Central memory CD4-positive, alpha-beta T cell (primary cell): ENCODE measurements around the gene TPD52L2.
"Not testable (repeated sequence)": the region's sequence is repeated elsewhere in the genome, so short reads cannot be mapped to it uniquely, and the experiment has no call there.

ENCODE experiments used
- DNase-seq: peaks from one replicate; pipeline ENCODE4 v3.0.0; 2022

Gene TPD52L2

GRCh38 chr20:63835021-63835858, 29.8 kb upstream of the TPD52L2 start:
- DNase-seq = no peak

GRCh38 chr20:63836458-63837344, 28.4 kb upstream of the TPD52L2 start:
- no peak for DNase-seq

DNA sequence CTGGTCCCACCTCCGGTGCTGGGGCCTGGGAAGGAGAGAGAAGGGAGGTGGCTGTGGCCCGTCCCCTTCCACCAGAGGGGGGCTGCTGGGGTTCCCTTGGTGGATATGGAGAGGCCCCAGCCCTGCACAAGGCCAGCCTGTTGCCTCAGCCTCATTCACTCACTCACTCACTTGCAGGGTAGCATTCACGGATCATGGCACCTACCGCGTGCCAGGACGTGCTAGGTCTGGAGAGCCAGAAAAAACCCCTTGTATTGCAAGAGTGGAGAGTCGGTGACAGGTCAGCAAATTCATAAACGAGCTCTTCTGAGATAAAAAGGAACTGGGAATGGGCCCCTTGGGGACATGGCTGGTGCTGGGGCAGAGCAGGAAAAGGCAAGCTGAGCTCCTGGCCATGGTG, 27.6 kb upstream of the TPD52L2 start:
- DNase-seq = no peak

DNA sequence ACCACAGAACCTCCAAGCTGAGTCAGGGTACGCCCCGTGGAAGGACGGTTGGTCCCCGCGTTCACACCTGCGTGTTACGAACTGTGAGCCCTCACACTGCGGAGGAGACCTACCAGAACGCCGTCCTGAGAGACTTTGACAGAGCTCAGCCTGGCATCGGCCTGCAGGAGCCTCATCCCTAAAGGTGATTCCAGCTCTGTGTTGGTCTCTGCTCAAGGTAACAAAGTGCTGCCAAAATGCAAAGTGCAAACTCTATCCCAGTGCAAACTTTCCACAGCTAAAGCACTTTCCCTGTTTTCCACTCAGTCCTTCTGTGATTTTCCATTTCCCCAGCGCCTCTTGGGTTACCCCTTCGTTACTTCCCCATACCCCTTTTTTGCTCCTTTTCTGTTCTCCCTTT, 25.4 kb upstream of the TPD52L2 start:
- DNase-seq = no peak

- DNase-seq = no peak
These were observed 24.7 kb upstream of the TPD52L2 start for GRCh38 chr20:63840405-63840828.

DNA sequence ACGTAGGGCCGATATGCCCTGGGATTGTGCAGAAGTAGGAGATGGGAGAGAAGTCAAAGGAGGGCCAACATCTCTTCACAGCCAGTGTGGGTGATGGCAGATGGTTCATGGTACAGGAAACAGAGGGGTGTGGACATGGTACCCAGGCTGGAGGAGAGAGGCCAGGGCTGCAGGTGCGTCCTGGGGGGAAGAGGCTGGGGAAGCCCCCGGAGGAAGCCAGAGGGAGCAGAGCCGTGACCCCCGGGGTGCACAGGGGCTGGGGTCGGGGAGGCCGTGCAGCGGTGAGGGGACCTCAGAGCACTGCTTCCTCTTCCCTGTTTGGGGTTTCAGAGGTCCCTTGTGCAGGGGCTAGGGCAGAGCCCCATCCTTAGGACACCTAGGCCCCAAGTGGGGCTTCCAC, 22.8 kb upstream of the TPD52L2 start:
- DNase-seq = no peak

- no peak for DNase-seq
These were observed 21.8 kb upstream of the TPD52L2 start for GRCh38 chr20:63843222-63843621.

DNA sequence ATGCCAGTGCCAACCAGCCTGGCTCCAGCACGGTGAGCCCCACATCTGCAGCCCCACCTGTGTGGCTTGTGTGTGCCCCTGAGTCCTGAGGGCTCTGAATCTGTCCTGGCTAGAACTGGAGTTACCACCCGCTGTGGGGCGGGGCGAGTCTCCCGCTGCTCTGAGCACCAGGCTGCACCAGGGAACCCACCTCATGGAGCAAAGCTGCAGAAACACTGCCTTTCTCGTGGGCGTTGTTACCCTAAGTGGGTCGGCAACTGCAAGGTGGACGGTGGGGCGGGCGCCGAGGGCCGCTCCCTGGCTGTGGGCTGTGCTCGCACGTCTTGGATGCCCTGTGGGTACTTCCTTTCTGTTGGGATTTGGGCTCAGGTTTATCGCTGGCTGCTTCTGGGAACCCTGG, 21.3 kb upstream of the TPD52L2 start:
- DNase-seq = no peak

- no peak for DNase-seq
These were observed 20.5 kb upstream of the TPD52L2 start for GRCh38 chr20:63844511-63844991.

- DNase-seq = no peak
These were observed 18.8 kb upstream of the TPD52L2 start for GRCh38 chr20:63846128-63846771.

DNA sequence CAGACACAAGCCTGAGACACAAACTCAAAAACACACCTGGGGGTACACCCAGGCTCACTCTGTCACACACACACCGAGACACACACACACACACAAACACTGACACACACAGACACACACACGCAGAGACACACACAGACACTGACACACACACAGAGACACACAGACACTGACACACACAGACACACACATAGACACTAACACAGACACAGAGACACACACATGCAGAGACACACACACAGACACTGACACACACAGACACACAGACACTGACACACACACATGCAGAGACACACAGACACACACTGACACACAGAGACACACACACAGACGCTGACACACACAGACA, 18.2 kb upstream of the TPD52L2 start:
- no peak for DNase-seq

DNA sequence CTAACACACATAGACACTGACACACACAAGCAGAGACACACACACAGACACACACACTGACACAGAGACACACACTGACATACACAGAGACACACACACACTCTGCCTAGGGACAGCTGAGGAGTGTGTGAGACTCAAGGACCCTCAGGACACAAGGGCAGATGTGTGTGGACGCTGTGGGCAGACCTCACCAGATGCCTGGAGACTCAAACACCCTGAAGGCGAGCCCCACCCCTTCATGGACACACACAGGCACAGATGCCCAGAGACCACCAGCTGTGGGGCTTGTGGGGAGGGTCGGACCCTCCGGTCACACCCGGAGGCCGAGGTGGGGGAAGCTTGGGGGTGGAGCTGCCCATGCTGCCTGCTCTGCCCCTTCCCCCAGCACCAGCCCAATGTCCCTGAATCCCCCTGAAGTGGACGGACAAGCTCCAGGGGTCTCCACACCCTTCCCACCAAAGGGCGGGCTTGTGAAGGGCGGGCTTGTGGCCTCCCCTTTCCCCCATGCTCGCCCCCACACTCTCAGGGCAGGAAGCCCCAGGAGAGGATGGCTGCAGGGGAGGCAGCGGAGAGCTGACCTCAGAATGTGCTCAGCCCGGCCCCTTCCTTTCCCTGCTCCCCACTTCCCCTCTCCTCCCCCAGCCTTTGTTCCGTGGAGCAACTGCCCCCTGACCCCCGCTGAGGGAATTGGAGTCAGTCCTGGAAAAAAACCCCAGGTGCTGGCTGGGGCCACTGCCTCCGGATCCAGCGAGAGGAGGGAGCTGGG, 17.6 kb upstream of the TPD52L2 start:
- DNase-seq = no peak

DNA sequence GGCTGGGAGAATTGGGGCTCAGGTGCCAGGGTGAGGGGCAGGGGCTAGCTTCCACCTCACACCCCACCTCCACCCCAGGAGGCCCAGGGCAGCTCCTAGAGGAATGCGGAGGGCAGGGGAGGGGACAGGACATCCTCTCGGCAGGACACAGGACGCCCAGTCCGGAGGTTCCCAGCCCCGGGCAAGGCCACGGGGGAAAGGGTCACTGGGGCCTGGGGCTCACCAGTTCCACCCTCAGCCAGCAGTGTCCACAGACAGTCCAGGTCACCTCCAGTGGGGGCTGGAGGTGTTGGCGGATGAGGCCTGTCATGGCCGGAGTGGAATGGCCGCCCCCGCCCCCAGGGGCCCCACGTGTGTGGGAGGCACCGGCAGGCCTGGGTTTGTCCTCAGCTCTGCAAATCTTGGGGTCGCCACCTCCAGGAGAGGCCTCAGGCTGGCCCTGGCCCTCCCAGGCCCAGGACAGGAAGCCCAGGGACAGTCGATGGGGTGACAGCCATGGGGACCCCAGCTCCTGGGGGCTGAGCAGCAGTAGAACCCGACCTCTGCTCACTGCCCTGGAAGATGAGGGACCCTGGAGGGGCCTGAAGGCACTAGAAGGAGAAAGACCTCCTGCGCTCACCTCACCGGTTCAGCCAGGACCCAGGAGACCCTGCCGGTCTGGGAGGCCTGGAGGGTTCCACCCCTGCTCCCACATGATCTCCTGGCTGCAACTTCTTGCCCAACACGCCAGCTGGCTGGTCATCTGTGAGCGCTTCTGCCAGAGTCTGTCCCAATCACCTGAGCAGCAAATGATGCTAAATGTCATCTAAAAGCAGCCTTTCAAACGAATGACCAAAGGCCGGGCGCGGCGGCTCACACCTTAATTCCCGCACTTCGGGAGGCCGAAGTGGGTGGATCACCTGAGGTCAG, 16.8 kb upstream of the TPD52L2 start:
- DNase-seq = no peak

- no peak for DNase-seq
These were observed 14.2 kb upstream of the TPD52L2 start for GRCh38 chr20:63850689-63851547.

DNA sequence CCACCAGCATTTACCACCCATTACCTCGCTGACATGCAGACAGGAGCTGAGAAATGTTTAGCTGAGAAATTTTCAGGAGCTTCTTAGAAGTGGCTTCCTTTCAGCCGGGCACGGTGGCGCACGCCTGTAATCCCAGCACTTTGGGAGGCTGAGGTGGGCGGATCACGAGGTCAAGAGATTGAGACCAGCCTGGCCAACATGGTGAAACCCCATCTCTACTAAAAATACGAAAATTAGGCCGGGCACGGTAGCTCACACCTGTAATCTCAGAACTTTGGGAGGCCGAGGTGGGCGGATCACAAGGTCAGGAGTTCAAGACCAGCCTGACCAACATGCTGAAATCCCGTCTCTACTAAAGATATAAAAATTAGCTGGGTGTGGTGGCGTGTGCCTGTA, 13.5 kb upstream of the TPD52L2 start:
- DNase-seq = not testable (repeated sequence)

DNA sequence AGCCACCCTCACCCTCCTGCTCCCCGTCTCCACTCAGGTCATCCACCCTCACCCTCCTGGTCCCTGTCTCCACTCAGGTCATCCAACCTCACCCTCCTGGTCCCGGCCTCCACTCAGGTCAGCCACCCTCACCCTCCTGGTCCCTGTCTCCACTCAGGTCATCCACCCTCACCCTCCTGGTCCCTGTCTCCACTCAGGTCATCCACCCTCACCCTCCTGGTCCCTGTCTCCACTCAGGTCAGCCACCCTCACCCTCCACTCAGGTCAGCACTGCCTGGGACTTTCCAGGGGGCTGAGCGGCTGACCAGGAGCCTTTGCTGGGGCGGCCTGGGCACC, 11.4 kb upstream of the TPD52L2 start:
- DNase-seq = not testable (repeated sequence)

DNA sequence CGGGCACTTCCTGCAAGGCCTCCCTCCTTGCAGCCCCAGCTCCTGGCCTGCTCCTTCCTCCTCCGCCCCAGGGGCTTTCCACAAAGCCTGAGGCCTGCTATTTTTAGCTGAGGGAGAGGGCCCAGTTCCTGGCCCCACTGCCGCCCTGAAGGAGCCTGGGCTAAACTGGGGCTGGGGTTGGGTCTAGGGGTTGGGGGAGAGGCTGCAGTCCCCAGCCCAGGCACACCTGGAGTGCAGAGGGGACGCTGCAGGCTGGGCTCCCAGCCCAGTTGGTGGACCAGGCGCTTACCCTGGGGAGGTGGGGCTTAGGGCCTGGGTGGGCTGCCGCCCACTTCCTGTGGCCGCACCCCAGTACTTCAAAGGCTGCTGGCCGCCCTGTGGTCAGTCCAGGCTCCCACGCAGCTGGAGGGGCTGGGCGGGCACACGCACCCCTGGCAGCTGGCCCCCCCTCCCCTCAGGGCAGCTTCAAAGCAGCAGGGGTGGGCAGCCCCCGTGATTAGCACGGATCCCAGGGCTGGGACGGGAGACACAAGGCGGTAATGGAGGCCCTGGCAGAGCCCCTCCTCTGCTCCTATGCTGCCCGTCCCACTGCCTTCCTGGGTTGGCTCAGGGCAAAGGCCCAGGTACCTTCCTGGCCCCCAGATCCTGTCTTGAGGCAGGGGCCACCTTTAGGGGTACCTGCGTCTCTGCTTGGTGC, 10.9 kb upstream of the TPD52L2 start:
- no peak for DNase-seq

DNA sequence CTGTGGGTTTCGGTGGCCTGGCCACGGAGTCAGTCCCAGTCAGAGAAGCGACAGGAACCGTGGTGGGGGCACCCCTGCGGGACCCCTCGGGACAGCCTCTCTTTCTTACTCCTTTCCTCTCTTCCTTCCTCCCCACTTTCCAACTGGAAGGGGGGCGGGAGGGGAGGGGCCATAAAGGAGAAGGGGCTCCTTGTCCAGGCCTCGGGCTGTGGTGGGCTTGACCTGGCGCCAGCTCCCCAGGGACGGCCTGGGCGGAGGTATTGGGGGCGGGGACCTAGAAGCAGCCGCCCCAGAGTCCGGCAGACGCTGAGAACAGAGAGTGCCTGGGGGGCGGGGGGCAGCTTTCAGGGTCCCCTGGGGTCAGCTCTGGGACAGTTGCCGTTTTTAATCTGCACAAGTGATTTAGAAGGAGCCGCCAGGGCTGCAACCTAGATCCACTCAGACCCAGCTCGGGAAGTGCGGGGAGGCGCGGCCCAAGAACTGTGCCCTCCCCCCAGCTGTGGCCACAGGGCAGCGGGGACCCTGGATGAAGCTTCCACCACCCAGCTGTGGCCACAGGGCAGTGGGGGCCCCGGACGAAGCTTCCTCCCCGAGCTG, 10.2 kb upstream of the TPD52L2 start:
- DNase-seq = no peak

GRCh38 chr20:63855363-63856097, 9.5 kb upstream of the TPD52L2 start:
- DNase-seq = no peak
